ENCODE data around the gene PRKD3.

The PRKD3 gene

DNA sequence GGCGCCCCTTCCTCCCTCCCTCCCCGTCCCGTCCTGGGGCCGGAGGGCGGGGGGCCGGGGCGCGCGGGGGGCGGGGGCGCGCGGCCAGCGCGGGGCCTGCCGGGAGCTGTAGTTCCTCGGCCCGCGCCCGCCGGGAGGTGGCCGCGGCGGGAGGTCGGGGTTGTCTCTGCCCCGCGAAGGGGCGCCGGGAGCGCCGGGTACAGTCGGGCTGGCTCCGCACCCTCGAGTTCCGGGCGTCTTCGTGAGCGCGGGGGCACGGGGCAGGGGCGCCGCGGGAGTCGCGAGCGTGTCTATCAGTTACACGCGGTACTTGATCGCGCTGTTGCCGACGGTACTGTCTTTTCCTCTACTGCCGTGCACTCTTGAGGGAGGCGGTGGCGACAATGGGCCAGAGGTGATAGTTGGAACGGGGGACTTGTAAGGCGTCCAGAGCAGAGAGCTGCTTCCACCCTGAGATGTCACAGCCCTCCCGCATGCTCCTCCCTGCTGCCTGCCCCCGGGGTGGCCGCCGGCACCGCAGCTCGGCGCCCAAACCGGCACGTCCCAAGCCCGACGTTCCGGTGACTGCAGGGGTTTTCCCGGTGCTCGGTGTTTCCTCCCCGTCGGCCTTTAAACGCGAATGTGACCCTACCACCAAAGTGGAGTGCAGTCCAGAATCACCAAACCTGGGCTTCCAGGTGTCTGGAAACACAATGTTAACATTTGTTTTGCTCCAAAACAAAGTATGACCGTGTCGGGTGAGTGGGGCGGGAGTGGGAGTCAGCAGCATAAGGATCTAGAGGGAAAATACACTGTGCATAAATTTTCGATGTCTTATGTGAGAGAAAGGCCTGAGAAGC is at the start of gene PRKD3:
Gene PRKD3, minus strand, starts transcription at position 48 of the 839 bp plus-strand sequence. CDS start 8,309 bp downstream, outside the sequence.
- DNase-seq (ENCODE audit: low spot score): peak; percentile 71

DNA sequence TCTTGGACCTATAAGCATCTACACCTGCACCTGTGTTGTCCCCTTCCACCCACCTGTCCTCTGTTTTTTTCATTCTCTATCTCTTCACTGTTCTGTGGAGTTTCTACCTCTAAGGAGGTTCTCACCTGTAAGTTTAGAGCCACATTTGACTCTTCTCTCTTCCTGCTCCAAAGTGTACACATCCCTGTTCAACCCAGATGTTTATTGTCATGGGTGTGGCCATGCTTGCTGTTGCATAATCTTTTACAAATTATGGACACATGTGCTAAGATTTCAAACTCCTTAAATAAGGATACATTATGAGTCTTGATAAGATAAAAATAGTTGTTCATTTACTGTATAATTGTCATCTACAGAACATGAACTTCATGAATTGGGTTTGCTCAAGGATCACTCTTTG is 47.4 kb upstream of the PRKD3 start:
- no peak for DNase-seq (ENCODE audit: low spot score)

DNA sequence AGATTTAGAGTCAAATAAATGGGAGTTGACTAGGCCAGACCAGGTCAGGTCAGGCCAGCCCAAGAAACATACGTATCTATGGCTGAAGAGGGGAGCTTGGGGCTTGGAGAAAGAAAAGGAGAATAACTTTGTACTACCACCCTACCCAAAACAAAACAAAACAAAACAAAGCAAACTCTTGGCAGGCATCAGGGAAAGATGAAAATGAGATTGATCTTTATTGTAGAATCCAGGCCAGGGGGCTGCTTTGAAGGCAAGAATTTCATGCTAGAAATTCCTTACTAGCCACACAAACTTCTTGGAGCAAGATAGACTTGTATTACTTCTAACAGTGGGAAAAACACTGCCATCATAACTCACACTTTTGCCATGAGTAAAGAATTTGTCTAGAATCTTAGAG is 46.0 kb upstream of the PRKD3 start:
- DNase-seq (ENCODE audit: low spot score): no peak

- DNase-seq (ENCODE audit: low spot score): no peak
These were observed 43.4 kb upstream of the PRKD3 start for GRCh38 chr2:37367984-37368383.

GRCh38 chr2:37367310-37367709 is 42.7 kb upstream of the PRKD3 start:
- no peak for DNase-seq (ENCODE audit: low spot score)

- no peak for DNase-seq (ENCODE audit: low spot score)
These were observed 42.1 kb upstream of the PRKD3 start for GRCh38 chr2:37366773-37367172.

DNA sequence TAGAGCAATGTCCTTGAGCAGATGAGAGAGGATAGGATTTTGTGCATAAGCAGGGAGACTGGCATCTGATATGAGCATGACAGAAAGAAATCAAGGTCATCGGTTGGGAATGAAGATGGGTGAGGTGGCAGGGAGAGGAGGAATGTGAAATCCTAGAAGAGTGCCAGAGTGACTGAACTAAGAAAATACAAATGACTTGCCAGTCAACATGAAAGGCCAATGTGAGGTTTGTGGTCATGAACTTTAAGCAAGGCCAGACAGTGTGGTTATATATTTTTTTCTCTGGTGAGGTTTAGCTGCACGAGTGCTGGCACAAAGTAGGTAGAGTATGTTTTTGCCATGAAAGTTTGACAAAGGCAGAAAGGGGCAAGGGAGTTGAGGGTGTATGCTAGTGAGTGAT is 41.0 kb upstream of the PRKD3 start:
- DNase-seq (ENCODE audit: low spot score): no peak

- no peak for DNase-seq (ENCODE audit: low spot score)
These were observed 39.7 kb upstream of the PRKD3 start for GRCh38 chr2:37364351-37364750.

GRCh38 chr2:37361994-37362698 is 37.5 kb upstream of the PRKD3 start:
- DNase-seq (ENCODE audit: low spot score): no peak

DNA sequence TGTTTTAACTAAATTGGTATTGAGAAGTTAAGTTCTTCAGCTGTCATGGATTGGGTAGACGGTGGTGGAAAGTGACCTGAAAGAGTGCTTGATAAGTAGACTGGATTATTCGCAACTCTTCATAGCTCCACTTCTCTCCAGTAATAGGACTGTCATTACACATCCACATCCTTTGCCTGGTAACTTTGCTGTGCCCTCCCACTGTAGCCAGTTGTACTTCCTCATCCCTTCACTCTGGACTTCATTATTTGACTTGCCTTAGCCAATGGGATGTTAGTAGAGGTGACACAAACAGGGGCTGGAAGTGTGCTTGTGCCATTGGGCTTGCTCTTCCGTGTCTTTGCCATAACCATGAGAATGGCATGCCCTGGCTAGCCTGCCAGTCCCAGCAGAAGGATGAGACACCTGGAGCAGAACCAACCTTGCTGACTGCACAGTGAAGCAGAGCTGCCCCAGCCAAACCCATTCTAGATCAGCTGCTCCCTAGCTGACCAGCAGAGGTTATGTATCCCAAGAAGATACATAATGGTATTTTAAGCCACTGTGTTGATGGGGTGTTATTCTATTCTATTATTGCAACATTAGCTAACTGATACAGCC is 36.7 kb upstream of the PRKD3 start:
- DNase-seq (ENCODE audit: low spot score): no peak

GRCh38 chr2:37358466-37358865 is 33.8 kb upstream of the PRKD3 start:
- no peak for DNase-seq (ENCODE audit: low spot score)

DNA sequence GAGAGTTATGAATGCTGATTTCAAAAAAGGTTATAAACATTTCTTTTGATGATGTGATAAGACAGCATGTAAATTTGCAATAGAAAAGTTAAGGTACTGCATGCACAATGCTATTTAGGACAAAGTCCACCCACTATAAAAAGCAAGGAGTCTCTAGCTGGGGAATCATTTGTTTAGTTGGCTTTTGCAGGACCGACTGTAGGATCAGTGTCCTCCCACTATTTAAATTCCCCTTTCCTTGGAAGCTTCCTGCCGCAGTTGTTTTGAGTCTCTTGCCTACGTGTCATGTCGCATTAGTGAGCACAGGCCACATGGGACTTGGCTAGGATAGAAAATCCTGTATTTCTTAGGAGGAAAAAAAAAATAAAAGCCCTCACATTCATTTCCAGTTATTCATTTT is 32.9 kb upstream of the PRKD3 start:
- no peak for DNase-seq (ENCODE audit: low spot score)

DNA sequence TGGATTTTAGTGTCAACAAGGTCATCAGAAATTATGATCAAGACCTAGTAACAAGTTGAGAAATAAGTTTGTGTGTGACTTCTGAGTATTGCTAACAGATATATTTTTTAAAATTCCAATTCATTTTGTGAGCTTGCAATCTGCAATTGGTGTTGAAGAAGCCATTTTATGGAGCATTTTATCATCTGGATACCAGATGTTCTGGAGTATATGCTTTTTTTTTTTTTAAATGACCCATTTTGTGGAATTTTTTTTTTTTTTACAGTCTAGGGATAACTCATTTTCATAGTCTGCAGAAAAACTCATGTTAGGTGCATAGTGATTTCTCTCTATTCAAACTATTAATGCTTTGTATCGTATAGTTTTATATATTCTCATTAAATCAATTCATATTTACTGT is 32.4 kb upstream of the PRKD3 start:
- DNase-seq (ENCODE audit: low spot score): no peak

DNA sequence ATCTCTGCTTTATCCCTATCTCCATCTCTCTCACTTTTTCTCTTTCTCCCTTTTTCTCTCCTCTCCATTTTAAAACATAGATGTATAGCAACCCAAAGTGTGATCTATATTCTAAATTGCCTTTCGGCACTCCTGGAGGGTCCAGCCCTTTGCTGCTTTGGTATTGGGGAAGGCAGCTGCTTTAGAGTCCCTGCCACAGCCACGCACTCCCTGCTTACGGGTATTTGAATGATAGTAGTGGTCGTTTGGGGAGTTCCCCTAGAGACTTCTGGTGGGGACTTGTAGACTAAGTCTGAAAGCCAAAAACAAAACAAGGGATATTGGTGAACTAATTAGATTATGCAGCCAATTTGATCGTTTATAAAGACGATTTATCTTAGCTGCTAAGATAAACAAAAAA is 31.7 kb upstream of the PRKD3 start:
- DNase-seq (ENCODE audit: low spot score): no peak

- no peak for DNase-seq (ENCODE audit: low spot score)
These were observed 31.1 kb upstream of the PRKD3 start for GRCh38 chr2:37355735-37356134.

- DNase-seq (ENCODE audit: low spot score): no peak
These were observed 29.9 kb upstream of the PRKD3 start for GRCh38 chr2:37354531-37354930.

- DNase-seq (ENCODE audit: low spot score): peak; percentile 50
These were observed 25.4 kb upstream of the PRKD3 start for GRCh38 chr2:37350034-37350433.

- DNase-seq (ENCODE audit: low spot score): peak; percentile 21
These were observed 24.7 kb upstream of the PRKD3 start for GRCh38 chr2:37349231-37349860.

DNA sequence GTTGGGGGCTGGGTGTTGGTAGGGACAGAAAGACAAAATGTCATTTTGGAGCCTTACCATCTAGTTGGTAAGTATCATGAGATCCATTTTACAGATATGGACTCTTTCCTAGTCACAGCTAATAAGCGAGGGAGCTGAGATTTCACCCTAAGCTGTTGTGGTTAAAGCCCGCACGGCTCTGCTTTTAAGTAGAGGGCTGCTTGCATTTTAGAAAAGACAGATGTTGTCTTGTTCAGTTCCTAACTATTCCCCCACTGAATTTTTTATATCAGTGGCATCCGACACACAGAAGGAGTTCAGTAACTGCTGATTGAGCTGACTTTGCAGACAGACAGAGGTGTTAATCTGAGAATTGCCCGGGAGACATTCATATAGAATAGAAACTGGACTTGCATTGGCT is 23.5 kb upstream of the PRKD3 start:
- no peak for DNase-seq (ENCODE audit: low spot score)

DNA sequence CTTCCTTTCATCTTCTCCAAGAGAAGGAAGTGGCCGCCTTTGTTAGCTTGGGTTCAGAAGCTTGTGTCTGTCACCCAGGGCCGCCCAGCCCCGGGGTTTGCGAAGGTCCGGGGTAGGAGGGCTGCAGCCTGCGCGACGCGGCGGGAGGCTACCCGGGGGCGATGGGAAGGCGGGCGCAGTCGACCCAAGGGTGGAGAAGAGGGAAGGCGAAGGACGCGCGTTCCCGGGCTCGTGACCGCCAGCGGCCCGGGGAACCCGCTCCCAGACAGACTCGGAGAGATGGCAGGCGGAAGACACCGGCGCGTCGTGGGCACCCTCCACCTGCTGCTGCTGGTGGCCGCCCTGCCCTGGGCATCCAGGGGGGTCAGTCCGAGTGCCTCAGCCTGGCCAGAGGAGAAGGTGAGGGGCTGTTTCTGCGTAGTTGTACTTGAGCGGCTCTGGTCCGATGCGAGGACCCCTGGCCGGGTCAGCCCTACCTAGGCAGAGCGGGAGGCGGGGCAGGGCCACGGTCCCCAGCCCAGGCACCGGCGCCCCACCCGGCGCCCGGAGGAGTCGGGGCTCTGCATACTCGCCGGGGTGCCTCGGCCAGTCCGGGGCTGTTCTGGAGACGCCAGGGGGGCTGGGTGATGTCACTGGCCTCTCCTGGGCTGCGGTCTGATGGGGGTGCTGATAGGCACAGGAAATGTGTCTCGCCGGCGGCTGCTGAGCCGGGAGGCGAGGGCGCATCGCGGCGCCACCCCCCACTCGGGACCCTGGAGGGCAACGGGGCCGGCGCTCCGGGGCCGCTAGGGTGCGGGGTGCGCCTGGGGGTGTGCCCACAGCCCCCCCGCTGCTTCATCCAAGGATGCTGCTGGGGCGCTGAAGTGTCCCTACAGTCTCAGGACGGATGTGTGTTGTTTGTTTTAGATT is 20.1 kb upstream of the PRKD3 start, which contains the start of gene QPCT:
Gene QPCT, plus strand, starts transcription at position 178 of the 909 bp plus-strand sequence. Its CDS starts 102 bp downstream, at position 280.
- peak; percentile 35 for DNase-seq (ENCODE audit: low spot score)

Data from NAMALWA (cell line).